Astrocyte (in vitro differentiated cells and primary cell): ENCODE data around the gene C7orf57. TPM values are rescaled to one million over a fixed set of nuclear protein-coding genes. Genes with fewer than 3 reads are reported as not detected.

ENCODE experiments used
- DNase-seq: peaks from one replicate; pipeline ENCODE4 v3.0.0-alpha.2; 2010; ENCODE audit warnings: low read depth
- FAIRE-seq: peaks from 2 replicates; lab custom pipeline; 2011; peaks lifted over from hg19 to GRCh38; lab: Jason Lieb, UNC
- H2AFZ ChIP-seq: 2 replicates; pipeline ENCODE4 v1.6.0; 2012; ENCODE audit warnings: low read depth, low read length, inconsistent platforms
- H3K27ac ChIP-seq: 2 replicates; pipeline ENCODE4 v1.5.1; 2011; ENCODE audit warnings: low read depth, low read length, inconsistent platforms
- H3K27me3 ChIP-seq: 2 replicates; pipeline ENCODE4 v1.6.0; 2011; ENCODE audit warnings: low read length, inconsistent platforms; ENCODE audit not compliant: insufficient read depth
- H3K36me3 ChIP-seq: 2 replicates; pipeline ENCODE4 v1.5.1; 2011; ENCODE audit warnings: low read length, inconsistent platforms; ENCODE audit not compliant: insufficient read depth
- H3K4me1 ChIP-seq: 2 replicates; pipeline ENCODE4 v1.5.1; 2011; ENCODE audit warnings: low read length, inconsistent platforms; ENCODE audit not compliant: insufficient read depth
- H3K4me2 ChIP-seq: 2 replicates; pipeline ENCODE4 v1.6.0; 2012; ENCODE audit warnings: low read length, inconsistent platforms
- H3K4me3 ChIP-seq: 2 replicates; pipeline ENCODE4 v1.5.1; 2011; ENCODE audit warnings: low read depth, mild to moderate bottlenecking, low read length, inconsistent platforms; ENCODE audit not compliant: insufficient read depth
- H3K79me2 ChIP-seq: 2 replicates; pipeline ENCODE4 v1.6.0; 2012; ENCODE audit warnings: mild to moderate bottlenecking, low read length, inconsistent platforms; ENCODE audit not compliant: insufficient read depth
- H3K9ac ChIP-seq: 2 replicates; pipeline ENCODE4 v1.6.0; 2012; ENCODE audit warnings: mild to moderate bottlenecking, low read length, inconsistent platforms
- H3K9me3 ChIP-seq: 2 replicates; pipeline ENCODE4 v1.5.1; 2012; ENCODE audit warnings: low read depth, mild to moderate bottlenecking, low read length, inconsistent platforms; ENCODE audit not compliant: insufficient read depth
- H4K20me1 ChIP-seq: 2 replicates; pipeline ENCODE4 v1.6.0; 2012; ENCODE audit warnings: low read length, inconsistent platforms; ENCODE audit not compliant: insufficient read depth
- H3K27ac Mint-ChIP-seq: one replicate; pipeline ENCODE4 v1.8.0; 2021; ENCODE audit warnings: mild to moderate bottlenecking, mixed read lengths; ENCODE audit not compliant: unreplicated experiment
- H3K27me3 Mint-ChIP-seq: one replicate; pipeline ENCODE4 v1.8.0; 2021; ENCODE audit warnings: low read depth, mixed read lengths; ENCODE audit not compliant: unreplicated experiment
- H3K36me3 Mint-ChIP-seq: one replicate; pipeline ENCODE4 v1.8.0; 2021; ENCODE audit warnings: low read depth, mixed read lengths; ENCODE audit not compliant: unreplicated experiment
- H3K4me1 Mint-ChIP-seq: one replicate; pipeline ENCODE4 v1.8.0; 2021; ENCODE audit warnings: low read depth, mixed read lengths; ENCODE audit not compliant: unreplicated experiment
- H3K4me3 Mint-ChIP-seq: one replicate; pipeline ENCODE4 v1.8.0; 2021; ENCODE audit warnings: mild to moderate bottlenecking, moderate library complexity, mixed read lengths; ENCODE audit not compliant: unreplicated experiment
- H3K9me3 Mint-ChIP-seq: one replicate; pipeline ENCODE4 v1.8.0; 2021; ENCODE audit warnings: mild to moderate bottlenecking, mixed read lengths; ENCODE audit not compliant: unreplicated experiment
- EZH2 ChIP-seq: IDR thresholded peaks from 2 replicates; pipeline ENCODE4 v1.6.1; 2012; ENCODE audit warnings: mild to moderate bottlenecking, low read length, inconsistent platforms; ENCODE audit not compliant: insufficient read depth
- total RNA-seq: library from RNA; stranded (reverse); gene quantifications from 2 replicates; pipeline ENCODE4 v1.2.1, GENCODE V29; 2021
- TF ChIP-seq, protein P1 (sequence below): IDR thresholded peaks from 2 replicates; pipeline ENCODE4 v1.5.1; 2011; ENCODE audit warnings: low read depth, mild to moderate bottlenecking, inconsistent platforms, low read length, moderate library complexity; ENCODE audit not compliant: insufficient read depth

The C7orf57 gene
- total RNA-seq, 1 donor from 2014 or later: not detected

- Histone ChIP-seq H2AFZ (no peak overlapping the region), H3K4me2 (no peak overlapping the region), H3K79me2 (no peaks in the 10 kb centered on the region), H3K4me1 (no peaks in the 10 kb centered on the region), H3K36me3 (no peaks in the 10 kb centered on the region), H3K27ac (no peak overlapping the region), H3K9ac (no peak overlapping the region), H3K9me3 (no peaks in the 10 kb centered on the region), H4K20me1 (no peaks in the 10 kb centered on the region), H3K27me3 (no peaks in the 10 kb centered on the region), H3K4me3 (no peak overlapping the region)
- no peak for DNase-seq
- Mint-ChIP-seq H3K27ac (no peak overlapping the region), H3K36me3 (no peaks in the 10 kb centered on the region), H3K9me3 (peaks cover 2% of the 10 kb centered on the region), H3K4me3 (no peak overlapping the region), H3K27me3 (peaks cover 8% of the 10 kb centered on the region), H3K4me1 (no peaks in the 10 kb centered on the region)
- no peak for FAIRE-seq
- TF ChIP-seq, protein P1, sequence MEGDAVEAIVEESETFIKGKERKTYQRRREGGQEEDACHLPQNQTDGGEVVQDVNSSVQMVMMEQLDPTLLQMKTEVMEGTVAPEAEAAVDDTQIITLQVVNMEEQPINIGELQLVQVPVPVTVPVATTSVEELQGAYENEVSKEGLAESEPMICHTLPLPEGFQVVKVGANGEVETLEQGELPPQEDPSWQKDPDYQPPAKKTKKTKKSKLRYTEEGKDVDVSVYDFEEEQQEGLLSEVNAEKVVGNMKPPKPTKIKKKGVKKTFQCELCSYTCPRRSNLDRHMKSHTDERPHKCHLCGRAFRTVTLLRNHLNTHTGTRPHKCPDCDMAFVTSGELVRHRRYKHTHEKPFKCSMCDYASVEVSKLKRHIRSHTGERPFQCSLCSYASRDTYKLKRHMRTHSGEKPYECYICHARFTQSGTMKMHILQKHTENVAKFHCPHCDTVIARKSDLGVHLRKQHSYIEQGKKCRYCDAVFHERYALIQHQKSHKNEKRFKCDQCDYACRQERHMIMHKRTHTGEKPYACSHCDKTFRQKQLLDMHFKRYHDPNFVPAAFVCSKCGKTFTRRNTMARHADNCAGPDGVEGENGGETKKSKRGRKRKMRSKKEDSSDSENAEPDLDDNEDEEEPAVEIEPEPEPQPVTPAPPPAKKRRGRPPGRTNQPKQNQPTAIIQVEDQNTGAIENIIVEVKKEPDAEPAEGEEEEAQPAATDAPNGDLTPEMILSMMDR: no peak
- TF ChIP-seq EZH2: no peak
Measured at GRCh38 chr7:48011951-48012350, 23.4 kb upstream of the C7orf57 start.

- H3K27ac Mint-ChIP-seq: no peak overlapping the region
- Histone ChIP-seq H3K27ac (no peak overlapping the region), H3K4me3 (no peak overlapping the region), H3K27me3 (no peaks in the 10 kb centered on the region), H3K79me2 (no peaks in the 10 kb centered on the region), H2AFZ (no peak overlapping the region), H4K20me1 (no peaks in the 10 kb centered on the region), H3K36me3 (no peaks in the 10 kb centered on the region), H3K4me2 (no peak overlapping the region), H3K9ac (no peak overlapping the region), H3K4me1 (no peaks in the 10 kb centered on the region), H3K9me3 (no peaks in the 10 kb centered on the region)
- TF ChIP-seq, protein P1: no peak
- no peak for TF ChIP-seq EZH2
- no peak for FAIRE-seq
- H3K9me3 Mint-ChIP-seq: peaks cover 6% of the 10 kb centered on the region
- no peak for DNase-seq
- no peaks in the 10 kb centered on the region for H3K4me1 Mint-ChIP-seq
- no peak overlapping the region for H3K4me3 Mint-ChIP-seq
- H3K27me3 Mint-ChIP-seq: no peaks in the 10 kb centered on the region
- no peaks in the 10 kb centered on the region for H3K36me3 Mint-ChIP-seq
Measured at GRCh38 chr7:48016641-48017040, 18.7 kb upstream of the C7orf57 start.

DNA sequence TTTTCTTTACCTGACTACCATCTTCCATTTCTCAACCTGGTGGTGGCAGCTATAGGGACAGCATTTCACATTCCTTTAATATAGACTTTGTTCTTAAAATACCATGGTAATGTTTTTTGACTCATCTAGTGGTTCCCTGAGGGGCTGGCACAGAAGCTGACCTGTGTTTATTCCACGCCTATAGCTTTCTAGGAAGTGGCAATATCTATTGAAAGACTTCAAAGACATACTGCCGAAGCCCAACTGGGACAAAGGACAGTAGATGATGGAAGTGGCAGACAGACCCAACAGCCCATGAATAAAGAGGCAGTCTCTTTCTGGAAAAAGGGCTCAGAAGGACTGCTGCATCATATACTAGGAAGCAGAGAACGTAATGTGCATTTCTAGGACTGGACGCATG lies 17.7 kb upstream of the C7orf57 start:
- DNase-seq (no peak), FAIRE-seq (no peak)
- Histone ChIP-seq H3K9me3 (no peaks in the 10 kb centered on the region), H3K79me2 (no peaks in the 10 kb centered on the region), H3K36me3 (no peaks in the 10 kb centered on the region), H2AFZ (no peak overlapping the region), H3K27ac (no peak overlapping the region), H3K4me1 (no peaks in the 10 kb centered on the region), H3K27me3 (peaks cover 2% of the 10 kb centered on the region), H3K4me2 (no peak overlapping the region), H4K20me1 (no peaks in the 10 kb centered on the region), H3K9ac (no peak overlapping the region), H3K4me3 (no peak overlapping the region)
- Mint-ChIP-seq H3K36me3 (no peaks in the 10 kb centered on the region), H3K27ac (no peak overlapping the region), H3K4me3 (no peak overlapping the region), H3K27me3 (no peaks in the 10 kb centered on the region), H3K9me3 (peaks cover 6% of the 10 kb centered on the region), H3K4me1 (no peaks in the 10 kb centered on the region)
- TF ChIP-seq EZH2: no peak
